GM21390 (cell line): ENCODE data around the gene APMAP.

ENCODE experiments used
- ATAC-seq: cut with Tn5 transposase; IDR thresholded peaks from one replicate; pipeline ENCODE4 v1.9.1; 2021; ENCODE audit not compliant: unreplicated experiment

Gene APMAP, protein sequence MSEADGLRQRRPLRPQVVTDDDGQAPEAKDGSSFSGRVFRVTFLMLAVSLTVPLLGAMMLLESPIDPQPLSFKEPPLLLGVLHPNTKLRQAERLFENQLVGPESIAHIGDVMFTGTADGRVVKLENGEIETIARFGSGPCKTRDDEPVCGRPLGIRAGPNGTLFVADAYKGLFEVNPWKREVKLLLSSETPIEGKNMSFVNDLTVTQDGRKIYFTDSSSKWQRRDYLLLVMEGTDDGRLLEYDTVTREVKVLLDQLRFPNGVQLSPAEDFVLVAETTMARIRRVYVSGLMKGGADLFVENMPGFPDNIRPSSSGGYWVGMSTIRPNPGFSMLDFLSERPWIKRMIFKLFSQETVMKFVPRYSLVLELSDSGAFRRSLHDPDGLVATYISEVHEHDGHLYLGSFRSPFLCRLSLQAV

DNA sequence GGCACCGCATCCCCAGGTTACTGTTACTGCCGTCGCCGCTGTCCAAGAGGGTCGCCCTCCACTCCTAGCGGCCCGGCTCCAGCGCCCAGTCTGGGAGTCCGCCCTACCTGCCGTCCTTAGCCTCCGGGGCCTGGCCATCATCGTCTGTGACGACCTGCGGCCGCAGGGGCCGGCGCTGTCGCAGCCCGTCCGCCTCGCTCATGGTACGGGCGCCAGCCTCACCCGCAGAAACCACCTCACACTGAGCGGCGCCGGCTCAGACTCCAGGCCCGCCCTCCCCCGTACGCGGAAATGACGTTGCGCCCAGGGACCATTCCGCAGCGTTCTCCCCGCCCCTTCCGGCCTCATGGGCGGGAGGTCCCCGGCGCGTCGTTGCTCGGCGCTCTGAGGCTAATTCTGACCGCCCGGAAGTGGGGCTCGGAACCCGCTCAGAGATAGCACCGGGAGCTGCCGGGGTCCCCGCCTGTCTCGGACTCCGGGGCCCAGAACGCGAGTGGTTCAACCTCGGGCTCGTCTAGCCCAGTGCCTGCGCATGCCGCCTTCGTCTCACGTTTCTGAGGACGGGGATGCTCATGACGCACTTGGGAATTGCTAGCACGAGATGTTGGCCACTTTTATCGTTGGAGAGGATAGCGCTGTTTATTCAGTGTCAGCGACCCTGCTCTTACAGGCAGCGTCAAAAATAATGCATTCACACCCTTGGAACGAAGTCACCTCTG lies at the start of gene APMAP:
APMAP (minus strand) TSS at position 265 of the 719 bp plus-strand sequence; CDS start at position 202, 63 bp downstream.
- ATAC-seq: peak; percentile 96

- ATAC-seq: no peak
These were observed 49.4 kb upstream of the APMAP start for GRCh38 chr20:25041813-25042530.

GRCh38 chr20:25040438-25040831 lies 47.9 kb upstream of the APMAP start:
- ATAC-seq: no peak

- no peak for ATAC-seq
These were observed 47.3 kb upstream of the APMAP start for GRCh38 chr20:25039697-25040437.

GRCh38 chr20:25038591-25039015 lies 46.1 kb upstream of the APMAP start:
- ATAC-seq: no peak

DNA sequence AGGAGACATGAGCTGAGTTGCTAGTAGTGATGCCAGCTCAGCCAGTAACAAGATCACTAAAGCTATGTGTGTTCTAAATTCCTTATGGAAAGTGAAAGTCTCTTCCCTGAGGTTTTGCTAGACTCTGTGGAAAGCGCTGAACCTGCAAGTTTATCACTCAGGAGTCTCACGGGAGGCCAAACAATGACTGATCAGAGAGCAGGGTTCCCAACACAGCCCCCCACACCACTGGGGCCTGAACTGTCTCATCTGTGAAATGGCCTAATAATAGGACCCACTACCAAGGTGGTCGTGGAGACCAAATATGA lies 45.5 kb upstream of the APMAP start:
- ATAC-seq: no peak

- no peak for ATAC-seq
These were observed 44.9 kb upstream of the APMAP start for GRCh38 chr20:25037288-25038102.

DNA sequence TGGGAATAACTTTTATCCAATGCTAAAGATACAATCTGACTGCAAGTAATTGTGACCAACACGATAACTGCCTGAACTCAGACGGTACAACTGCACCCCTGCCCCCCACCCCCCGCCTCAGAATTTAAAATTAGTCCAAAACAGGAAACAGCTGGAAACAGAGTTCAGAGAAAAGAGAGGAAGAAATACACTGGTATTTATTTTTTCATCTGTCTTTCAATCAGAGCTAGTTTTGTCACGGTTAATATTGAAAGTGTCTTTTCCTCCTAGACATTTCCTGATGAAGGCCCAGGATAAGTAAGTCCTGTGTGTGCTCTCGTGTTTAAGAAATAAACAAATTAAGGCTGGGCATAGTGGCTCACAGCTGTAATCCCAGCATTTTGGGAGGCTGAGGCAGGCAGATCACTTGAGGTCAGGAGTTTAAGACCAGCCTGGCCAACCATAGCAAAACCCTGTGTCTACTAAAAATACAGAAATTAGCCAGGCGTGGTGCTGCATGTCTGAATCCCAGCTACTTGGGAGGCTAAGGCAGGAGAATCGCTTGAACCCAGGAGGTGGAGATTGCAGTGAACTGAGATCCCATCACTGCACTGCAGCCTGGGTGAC lies 43.9 kb upstream of the APMAP start:
- ATAC-seq: no peak

DNA sequence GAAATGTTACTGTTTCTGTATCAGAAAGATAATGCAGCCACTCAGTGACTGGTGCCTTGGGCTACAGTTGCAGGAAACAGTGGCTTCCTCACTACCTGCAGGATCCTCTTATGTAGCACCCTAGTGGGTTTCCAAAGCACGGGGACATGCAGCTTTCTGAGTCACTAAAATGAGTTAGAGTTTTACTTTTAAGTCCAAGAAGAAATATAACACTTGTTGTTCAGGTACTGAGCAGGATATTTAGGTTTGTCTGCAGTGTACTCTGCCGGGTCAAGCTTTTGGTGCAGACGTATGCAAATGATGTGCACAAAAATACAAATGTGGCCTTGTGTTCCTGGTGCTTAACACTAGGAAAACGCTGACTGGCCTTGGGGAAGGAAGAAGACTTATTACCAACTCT lies 43.4 kb upstream of the APMAP start:
- peak; percentile 45 for ATAC-seq

- no peak for ATAC-seq
These were observed 41.4 kb upstream of the APMAP start for GRCh38 chr20:25033924-25034300.

- ATAC-seq: no peak
These were observed 40.8 kb upstream of the APMAP start for GRCh38 chr20:25033265-25033923.

- no peak for ATAC-seq
These were observed 40.1 kb upstream of the APMAP start for GRCh38 chr20:25032478-25033264.

GRCh38 chr20:25032065-25032477 lies 39.5 kb upstream of the APMAP start:
- no peak for ATAC-seq

- ATAC-seq: no peak
These were observed 38.7 kb upstream of the APMAP start for GRCh38 chr20:25031241-25031640.

DNA sequence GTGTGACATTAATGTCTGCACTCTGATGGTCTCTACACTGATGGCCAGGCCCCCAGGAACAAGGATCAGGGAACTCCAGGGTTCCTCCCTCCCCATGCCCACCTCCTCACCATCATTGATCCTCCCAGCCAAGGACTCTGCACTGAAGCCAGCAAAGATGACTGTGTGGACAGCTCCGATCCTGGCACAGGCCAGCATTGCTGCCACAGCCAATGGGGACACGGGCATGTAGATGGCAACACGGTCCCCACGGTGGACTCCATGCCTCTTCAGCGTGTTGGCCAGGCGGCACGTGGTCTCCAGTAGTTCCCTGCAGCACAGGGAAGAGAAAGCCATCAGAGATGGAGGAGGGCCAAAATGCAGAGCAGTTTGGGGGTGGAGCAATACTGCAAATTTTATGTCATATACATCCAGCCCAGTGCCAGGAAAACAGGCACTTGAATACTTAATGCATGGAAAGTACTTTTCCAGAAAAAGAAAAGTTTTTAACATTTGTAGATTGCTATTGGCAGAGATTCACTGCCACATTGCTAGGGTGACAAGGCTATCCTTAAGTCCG lies 38.2 kb upstream of the APMAP start:
- no peak for ATAC-seq

DNA sequence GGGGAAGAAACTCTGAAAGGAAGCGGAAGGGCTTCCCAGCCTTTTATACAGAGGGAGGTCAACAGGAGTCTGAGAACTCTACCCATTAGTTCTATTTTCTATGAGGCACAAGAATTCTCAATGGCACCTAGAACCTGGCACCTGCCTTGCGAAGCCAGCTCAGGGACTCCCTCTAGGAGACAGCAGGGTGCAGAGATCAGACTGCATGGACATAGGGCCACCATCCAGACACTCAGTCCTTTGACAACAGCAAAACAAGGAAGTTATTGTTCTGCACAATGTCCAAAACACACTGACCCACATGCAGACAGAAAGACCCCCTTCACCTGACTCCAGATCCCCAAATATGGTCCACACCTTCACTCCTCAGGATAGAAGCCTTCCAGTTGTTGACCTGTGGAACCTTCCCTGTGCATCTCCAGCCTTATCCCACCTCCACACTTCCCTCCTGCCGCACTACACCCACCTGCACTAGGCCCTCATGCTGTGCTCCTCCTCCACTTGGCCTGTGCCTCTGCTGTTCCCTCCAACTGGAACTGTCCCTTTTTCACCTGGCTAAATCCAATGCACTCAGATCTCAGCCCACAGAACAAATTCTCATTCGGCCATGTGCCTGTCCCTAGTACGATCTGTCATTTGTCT lies 37.6 kb upstream of the APMAP start:
- no peak for ATAC-seq

GRCh38 chr20:25025986-25026605 lies 33.5 kb upstream of the APMAP start:
- ATAC-seq: no peak
